ENCODE measurements around the gene ESRRG. TPM values are rescaled to one million over a fixed set of nuclear protein-coding genes. Genes with fewer than 3 reads are reported as not detected.

Gene ESRRG
- total RNA-seq, 1 donor from 2014 or later: not detected

- intact Hi-C loops (cut with DNase I): no loop called here
- H3K9me3 ChIP-seq: no peaks in the 10 kb centered on the region
- no peak for TF ChIP-seq CTCF (IDR thresholded peaks at IDR 0.05)
- H3K27ac ChIP-seq: no peak overlapping the region
- no peaks in the 10 kb centered on the region for H3K4me1 ChIP-seq
- no peak overlapping the region for H3K4me3 ChIP-seq
- DNase-seq (ENCODE audit: low spot score in 2 of 2): no peak
- H3K27me3 ChIP-seq: no peaks in the 10 kb centered on the region
- H3K36me3 ChIP-seq: no peaks in the 10 kb centered on the region
Measured at GRCh38 chr1:216553040-216553439, 170.2 kb downstream of the ESRRG start.

GRCh38 chr1:216549796-216550195, 173.4 kb downstream of the ESRRG start:
- no peaks in the 10 kb centered on the region for H3K27me3 ChIP-seq
- no peak overlapping the region for H3K27ac ChIP-seq
- H3K4me3 ChIP-seq: no peak overlapping the region
- intact Hi-C loops (cut with DNase I): no loop called here
- TF ChIP-seq CTCF (IDR thresholded peaks at IDR 0.05): no peak
- no peaks in the 10 kb centered on the region for H3K4me1 ChIP-seq
- no peaks in the 10 kb centered on the region for H3K9me3 ChIP-seq
- DNase-seq (ENCODE audit: low spot score in 2 of 2): no peak
- no peaks in the 10 kb centered on the region for H3K36me3 ChIP-seq

GRCh38 chr1:216542741-216543140, 180.5 kb downstream of the ESRRG start:
- Histone ChIP-seq H3K27ac (no peak overlapping the region), H3K4me1 (no peaks in the 10 kb centered on the region), H3K36me3 (no peaks in the 10 kb centered on the region), H3K27me3 (no peaks in the 10 kb centered on the region), H3K4me3 (no peak overlapping the region), H3K9me3 (no peaks in the 10 kb centered on the region)
- DNase-seq (ENCODE audit: low spot score in 2 of 2): no peak
- TF ChIP-seq CTCF (IDR thresholded peaks at IDR 0.05): no peak
- intact Hi-C loops (cut with DNase I): no loop called here

- H3K4me3 ChIP-seq: no peak overlapping the region
- no peak overlapping the region for H3K27ac ChIP-seq
- no peak for DNase-seq (ENCODE audit: low spot score in 2 of 2)
- intact Hi-C loops (cut with DNase I): no loop called here
- no peaks in the 10 kb centered on the region for H3K36me3 ChIP-seq
- no peak for TF ChIP-seq CTCF (IDR thresholded peaks at IDR 0.05)
- H3K4me1 ChIP-seq: no peaks in the 10 kb centered on the region
- H3K9me3 ChIP-seq: no peaks in the 10 kb centered on the region
- H3K27me3 ChIP-seq: no peaks in the 10 kb centered on the region
Measured at GRCh38 chr1:216542263-216542662, 181.0 kb downstream of the ESRRG start.

GRCh38 chr1:216535751-216536150, 187.5 kb downstream of the ESRRG start:
- H3K4me3 ChIP-seq: no peak overlapping the region
- TF ChIP-seq CTCF (IDR thresholded peaks at IDR 0.05): no peak
- no peaks in the 10 kb centered on the region for H3K4me1 ChIP-seq
- H3K27ac ChIP-seq: no peak overlapping the region
- no peaks in the 10 kb centered on the region for H3K9me3 ChIP-seq
- no peak for DNase-seq (ENCODE audit: low spot score in 2 of 2)
- no peaks in the 10 kb centered on the region for H3K27me3 ChIP-seq
- H3K36me3 ChIP-seq: no peaks in the 10 kb centered on the region
- intact Hi-C loops (cut with DNase I): no loop called here

- H3K27me3 ChIP-seq: no peaks in the 10 kb centered on the region
- DNase-seq (ENCODE audit: low spot score in 2 of 2): no peak
- no peak for TF ChIP-seq CTCF (IDR thresholded peaks at IDR 0.05)
Measured at GRCh38 chr1:216535059-216535458, 188.2 kb downstream of the ESRRG start.

More at GRCh38 chr1:216535059-216535458, 188.2 kb downstream of the ESRRG start:
- Histone ChIP-seq H3K27ac (no peak overlapping the region), H3K4me3 (no peak overlapping the region), H3K4me1 (no peaks in the 10 kb centered on the region), H3K36me3 (no peaks in the 10 kb centered on the region), H3K9me3 (no peaks in the 10 kb centered on the region)
- intact Hi-C loops (cut with DNase I): no loop called here
